ENCODE data around the gene KAZN.

KAZN gene

GRCh38 chr1:14686701-14687100 is 88.2 kb downstream of the KAZN start:
- Histone ChIP-seq H3K27ac (ENCODE audit: low read length, poor library complexity, severe bottlenecking) (no peak overlapping the region), H2BK12ac (ENCODE audit: low read length in 2 of 2) (no peak overlapping the region), H3K9ac (ENCODE audit: low read length) (no peak overlapping the region), H3K4me1 (ENCODE audit: control insufficient read depth, insufficient read depth, low read depth, low read length) (no peaks in the 10 kb centered on the region), H3K4me3 (ENCODE audit: insufficient read depth in 1 of 2, low read depth in 1 of 2, low read length in 2 of 2) (no peak overlapping the region), H3K4me2 (ENCODE audit: low read length, poor library complexity, severe bottlenecking) (no peak overlapping the region), H2BK120ac (ENCODE audit: low read depth, low read length) (no peak overlapping the region), H3K36me3 (ENCODE audit: control insufficient read depth in 1 of 2, insufficient read depth in 2 of 2, low read depth in 1 of 2, low read length in 2 of 2) (no peaks in the 10 kb centered on the region), H4K8ac (ENCODE audit: low read length) (no peak overlapping the region), H2BK15ac (ENCODE audit: low read depth, poor library complexity, severe bottlenecking) (no peak overlapping the region), H3K9me3 (ENCODE audit: control insufficient read depth, low read length) (peaks cover 13% of the 10 kb centered on the region), H3K18ac (ENCODE audit: low read depth in 1 of 2, low read length in 2 of 2) (no peak overlapping the region), H3K27me3 (ENCODE audit: control insufficient read depth in 1 of 2, insufficient read depth in 1 of 2, low read length in 2 of 2) (peaks cover 0 to 45% of the 10 kb centered on the region in 2 experiments), H2BK5ac (ENCODE audit: low read depth, low read length, poor library complexity, severe bottlenecking) (no peak overlapping the region), H3K4ac (ENCODE audit: low read depth in 1 of 2, low read length in 2 of 2) (no peak overlapping the region), H3K79me1 (replicated peaks; ENCODE audit: low read length, poor library complexity, severe bottlenecking) (no peaks in the 10 kb centered on the region), H3K14ac (ENCODE audit: low read length in 2 of 2) (no peak overlapping the region), H3K23ac (ENCODE audit: low read length in 2 of 2) (no peak overlapping the region), H2AFZ (ENCODE audit: low read depth, low read length) (no peak overlapping the region), H4K91ac (ENCODE audit: low read length) (no peak overlapping the region), H2AK5ac (ENCODE audit: low read length, severe bottlenecking) (no peak overlapping the region)
- no peak for DNase-seq
- 67% methylated on average over 4 of the region's 4 CpGs for WGBS

GRCh38 chr1:14687147-14687546 is 88.7 kb downstream of the KAZN start:
- no peaks in the 10 kb centered on the region for H3K79me1 ChIP-seq (replicated peaks; ENCODE audit: low read length, poor library complexity, severe bottlenecking)
- no peak overlapping the region for H2BK12ac ChIP-seq (ENCODE audit: low read length in 2 of 2)
- no peak overlapping the region for H3K9ac ChIP-seq (ENCODE audit: low read length)
- H2BK15ac ChIP-seq (ENCODE audit: low read depth, poor library complexity, severe bottlenecking): no peak overlapping the region
- peaks cover 0 to 45% of the 10 kb centered on the region in 2 experiments for H3K27me3 ChIP-seq (ENCODE audit: control insufficient read depth in 1 of 2, insufficient read depth in 1 of 2, low read length in 2 of 2)
- H2BK5ac ChIP-seq (ENCODE audit: low read depth, low read length, poor library complexity, severe bottlenecking): no peak overlapping the region
- no peak overlapping the region for H3K4me2 ChIP-seq (ENCODE audit: low read length, poor library complexity, severe bottlenecking)
- H4K91ac ChIP-seq (ENCODE audit: low read length): no peak overlapping the region
- H2AK5ac ChIP-seq (ENCODE audit: low read length, severe bottlenecking): no peak overlapping the region
- no peak overlapping the region for H2BK120ac ChIP-seq (ENCODE audit: low read depth, low read length)
- no peaks in the 10 kb centered on the region for H3K36me3 ChIP-seq (ENCODE audit: control insufficient read depth in 1 of 2, insufficient read depth in 2 of 2, low read depth in 1 of 2, low read length in 2 of 2)
- H4K8ac ChIP-seq (ENCODE audit: low read length): no peak overlapping the region
- H3K4me3 ChIP-seq (ENCODE audit: insufficient read depth in 1 of 2, low read depth in 1 of 2, low read length in 2 of 2): no peak overlapping the region
- no peak for DNase-seq
- H3K4ac ChIP-seq (ENCODE audit: low read depth in 1 of 2, low read length in 2 of 2): no peak overlapping the region
- 87% methylated on average over 4 of the region's 4 CpGs for WGBS
- H3K4me1 ChIP-seq (ENCODE audit: control insufficient read depth, insufficient read depth, low read depth, low read length): no peaks in the 10 kb centered on the region
- no peak overlapping the region for H3K18ac ChIP-seq (ENCODE audit: low read depth in 1 of 2, low read length in 2 of 2)
- H2AFZ ChIP-seq (ENCODE audit: low read depth, low read length): no peak overlapping the region
- no peak overlapping the region for H3K14ac ChIP-seq (ENCODE audit: low read length in 2 of 2)
- H3K27ac ChIP-seq (ENCODE audit: low read length, poor library complexity, severe bottlenecking): no peak overlapping the region
- no peak overlapping the region for H3K23ac ChIP-seq (ENCODE audit: low read length in 2 of 2)
- peaks cover 13% of the 10 kb centered on the region for H3K9me3 ChIP-seq (ENCODE audit: control insufficient read depth, low read length)

DNA sequence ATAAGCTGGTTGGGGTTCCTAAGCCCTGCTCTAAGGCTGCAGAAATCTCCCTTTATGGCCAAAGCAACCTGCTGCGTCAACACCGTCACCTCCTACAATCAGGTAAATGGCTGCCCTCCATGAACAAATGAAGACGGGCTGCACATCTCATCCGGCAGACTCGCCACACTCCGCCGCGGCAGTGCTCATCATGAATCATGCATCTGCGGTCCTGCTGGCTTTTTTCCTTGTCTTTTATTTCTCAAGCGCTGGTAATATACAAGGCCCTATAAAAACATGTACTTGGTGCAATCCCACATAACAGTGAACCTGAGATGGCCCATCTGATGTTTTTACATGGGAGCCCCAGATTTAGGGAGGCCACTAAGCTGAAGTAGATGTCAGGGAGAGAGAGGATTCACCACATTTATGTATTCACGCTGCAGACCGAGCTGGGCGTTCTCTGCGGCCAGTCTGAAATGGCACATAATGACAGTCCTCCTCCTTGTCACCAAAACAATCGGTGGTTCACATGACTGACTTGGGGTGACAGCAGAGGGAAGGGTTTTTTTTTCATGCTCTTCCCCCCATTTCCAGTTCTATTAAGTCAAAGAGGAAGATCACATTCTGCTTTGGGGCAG is 91.6 kb downstream of the KAZN start:
- Histone ChIP-seq H3K79me1 (replicated peaks; ENCODE audit: low read length, poor library complexity, severe bottlenecking) (no peaks in the 10 kb centered on the region), H3K14ac (ENCODE audit: low read length in 2 of 2) (no peak overlapping the region), H2BK5ac (ENCODE audit: low read depth, low read length, poor library complexity, severe bottlenecking) (no peak overlapping the region), H4K91ac (ENCODE audit: low read length) (no peak overlapping the region), H3K4me1 (ENCODE audit: control insufficient read depth, insufficient read depth, low read depth, low read length) (no peaks in the 10 kb centered on the region), H3K27me3 (ENCODE audit: control insufficient read depth in 1 of 2, insufficient read depth in 1 of 2, low read length in 2 of 2) (peaks cover 3 to 38% of the 10 kb centered on the region in 2 experiments), H3K4ac (ENCODE audit: low read depth in 1 of 2, low read length in 2 of 2) (no peak overlapping the region), H2BK15ac (ENCODE audit: low read depth, poor library complexity, severe bottlenecking) (no peak overlapping the region), H3K9me3 (ENCODE audit: control insufficient read depth, low read length) (peaks cover 3% of the 10 kb centered on the region), H3K27ac (ENCODE audit: low read length, poor library complexity, severe bottlenecking) (no peak overlapping the region), H2AK5ac (ENCODE audit: low read length, severe bottlenecking) (no peak overlapping the region), H2BK12ac (ENCODE audit: low read length in 2 of 2) (no peak overlapping the region), H3K4me3 (ENCODE audit: insufficient read depth in 1 of 2, low read depth in 1 of 2, low read length in 2 of 2) (no peak overlapping the region), H3K4me2 (ENCODE audit: low read length, poor library complexity, severe bottlenecking) (no peak overlapping the region), H3K9ac (ENCODE audit: low read length) (no peak overlapping the region), H3K36me3 (ENCODE audit: control insufficient read depth in 1 of 2, insufficient read depth in 2 of 2, low read depth in 1 of 2, low read length in 2 of 2) (no peaks in the 10 kb centered on the region), H2AFZ (ENCODE audit: low read depth, low read length) (no peak overlapping the region), H4K8ac (ENCODE audit: low read length) (no peak overlapping the region), H3K18ac (ENCODE audit: low read depth in 1 of 2, low read length in 2 of 2) (no peak overlapping the region), H2BK120ac (ENCODE audit: low read depth, low read length) (no peak overlapping the region), H3K23ac (ENCODE audit: low read length in 2 of 2) (no peak overlapping the region)
- 93% methylated on average over 11 of the region's 15 CpGs for WGBS
- DNase-seq: no peak

- H2BK120ac ChIP-seq (ENCODE audit: low read depth, low read length): no peak overlapping the region
- H3K14ac ChIP-seq (ENCODE audit: low read length in 2 of 2): no peak overlapping the region
- no peaks in the 10 kb centered on the region for H3K36me3 ChIP-seq (ENCODE audit: control insufficient read depth in 1 of 2, insufficient read depth in 2 of 2, low read depth in 1 of 2, low read length in 2 of 2)
- H3K79me1 ChIP-seq (replicated peaks; ENCODE audit: low read length, poor library complexity, severe bottlenecking): no peaks in the 10 kb centered on the region
- H2AK5ac ChIP-seq (ENCODE audit: low read length, severe bottlenecking): no peak overlapping the region
- H3K27me3 ChIP-seq (ENCODE audit: control insufficient read depth in 1 of 2, insufficient read depth in 1 of 2, low read length in 2 of 2): peaks cover 3 to 36% of the 10 kb centered on the region in 2 experiments
- no peak overlapping the region for H3K27ac ChIP-seq (ENCODE audit: low read length, poor library complexity, severe bottlenecking)
- H4K8ac ChIP-seq (ENCODE audit: low read length): no peak overlapping the region
- no peak overlapping the region for H3K4ac ChIP-seq (ENCODE audit: low read depth in 1 of 2, low read length in 2 of 2)
- no peak overlapping the region for H2BK12ac ChIP-seq (ENCODE audit: low read length in 2 of 2)
- 33% methylated on average over 6 of the region's 7 CpGs for WGBS
- no peak overlapping the region for H3K18ac ChIP-seq (ENCODE audit: low read depth in 1 of 2, low read length in 2 of 2)
- H4K91ac ChIP-seq (ENCODE audit: low read length): no peak overlapping the region
- no peak overlapping the region for H2BK5ac ChIP-seq (ENCODE audit: low read depth, low read length, poor library complexity, severe bottlenecking)
- no peak overlapping the region for H3K4me2 ChIP-seq (ENCODE audit: low read length, poor library complexity, severe bottlenecking)
- H2BK15ac ChIP-seq (ENCODE audit: low read depth, poor library complexity, severe bottlenecking): no peak overlapping the region
- peaks cover 1% of the 10 kb centered on the region for H3K4me1 ChIP-seq (ENCODE audit: control insufficient read depth, insufficient read depth, low read depth, low read length)
- H3K23ac ChIP-seq (ENCODE audit: low read length in 2 of 2): no peak overlapping the region
- no peak overlapping the region for H2AFZ ChIP-seq (ENCODE audit: low read depth, low read length)
- H3K4me3 ChIP-seq (ENCODE audit: insufficient read depth in 1 of 2, low read depth in 1 of 2, low read length in 2 of 2): no peak overlapping the region
- no peaks in the 10 kb centered on the region for H3K9me3 ChIP-seq (ENCODE audit: control insufficient read depth, low read length)
- H3K9ac ChIP-seq (ENCODE audit: low read length): no peak overlapping the region
- DNase-seq: no peak
Observed at GRCh38 chr1:14693949-14694348, 95.5 kb downstream of the KAZN start.
